HepG2 (cell line): Measurements from ENCODE around the gene RAC3. TPM values are rescaled to one million over a fixed set of nuclear protein-coding genes. Genes with fewer than 3 reads are reported as not detected.
A peak's percentile ranks its signal among the peaks of the same experiment; 100 is the strongest.

Experiments used
- DPF2 ChIP-seq: sonication (generic); formaldehyde crosslinking; IDR thresholded peaks from 2 replicates; pipeline ENCODE4 v1.4.0; 2020; ENCODE audit warnings: mild to moderate bottlenecking, low read depth, missing genetic modification reagents, borderline replicate concordance
- NFKBIZ ChIP-seq: IDR thresholded peaks from 2 replicates; pipeline ENCODE4 v1.6.1; 2018; ENCODE audit warnings: missing genetic modification reagents, missing compliant biosample characterization
- RBM22 ChIP-seq: fragments of 200-400 bp; formaldehyde crosslinking; optimal IDR thresholded peaks from 2 replicates; pipeline ENCODE3; 2017; ENCODE audit warnings: mild to moderate bottlenecking, low read length, moderate library complexity
- RNF2 ChIP-seq: fragments of 450-650 bp; conservative IDR thresholded peaks from 2 replicates; pipeline ENCODE4 v1.6.1; 2016; ENCODE audit warnings: low read depth
- STAG1 ChIP-seq: sonication (generic); formaldehyde crosslinking; IDR thresholded peaks from 2 replicates; pipeline ENCODE4 v1.4.0; 2020; ENCODE audit warnings: missing genetic modification reagents
- TOE1 ChIP-seq: sonication (generic); formaldehyde crosslinking; IDR thresholded peaks from 2 replicates; pipeline ENCODE4 v1.4.0; 2020; ENCODE audit warnings: mild to moderate bottlenecking, missing genetic modification reagents
- ZFP36L1 ChIP-seq: sonication (generic); formaldehyde crosslinking; IDR thresholded peaks from 2 replicates; pipeline ENCODE4 v1.8.0; 2022; ENCODE audit warnings: mild to moderate bottlenecking, missing genetic modification reagents, moderate library complexity
- ZNF343 ChIP-seq: sonication (generic); formaldehyde crosslinking; IDR thresholded peaks from 2 replicates; pipeline ENCODE4 v1.4.0; 2020; ENCODE audit warnings: mild to moderate bottlenecking, missing genetic modification reagents
- ZNF441 ChIP-seq: sonication (generic); formaldehyde crosslinking; IDR thresholded peaks from 2 replicates; pipeline ENCODE4 v1.7.0; 2021; ENCODE audit warnings: missing genetic modification reagents, borderline replicate concordance
- ZNF577 ChIP-seq: sonication (generic); formaldehyde crosslinking; IDR thresholded peaks from 2 replicates; pipeline ENCODE4 v1.4.0; 2020; ENCODE audit warnings: mild to moderate bottlenecking, low read depth, missing genetic modification reagents, borderline replicate concordance
- ZNF768 ChIP-seq: sonication (generic); formaldehyde crosslinking; IDR thresholded peaks from 2 replicates; pipeline ENCODE4 v1.4.0; 2020; ENCODE audit warnings: missing genetic modification reagents
- polyA plus RNA-seq, 8 experiments: library from polyadenylated mRNA; depleted of rRNA in 3 of 8; stranded (reverse) in 7 of 8; unstranded in 1 of 8; fragments of >200 nt; fragmentation: Illumina TruSeq in 4 of 8; extraction: Trizol in 4 of 8; gene quantifications; 2 replicates each; pipeline versions ENCODE4 v1.2.1 to v1.2.3, GENCODE V29; 2011 to 2016; ENCODE audit warnings: low read depth in 4 of 8, missing spikeins in 1 of 8, mixed read lengths in 1 of 8; ENCODE audit not compliant: insufficient read depth in 1 of 8
- total RNA-seq, 5 experiments: library from RNA; depleted of rRNA; stranded (reverse); fragments of >200 nt; fragmentation: Illumina TruSeq; extraction: Trizol; gene quantifications; 2 replicates each; pipeline ENCODE4 v1.2.3, GENCODE V29; 2016; ENCODE audit warnings: low read depth in 1 of 5
- TF ChIP-seq, protein P1 (sequence below): sonication (generic); formaldehyde crosslinking; IDR thresholded peaks from 2 replicates; pipeline ENCODE4 v1.4.0; 2020; ENCODE audit warnings: missing genetic modification reagents
- TF ChIP-seq, protein P2 (sequence below): sonication (generic); formaldehyde crosslinking; IDR thresholded peaks from 2 replicates; pipeline ENCODE4 v1.8.1; 2023; ENCODE audit warnings: mild to moderate bottlenecking, inconsistent platforms, moderate library complexity, missing genetic modification reagents, borderline replicate concordance
- TF ChIP-seq, protein P3 (sequence below): sonication (generic); formaldehyde crosslinking; IDR thresholded peaks from 2 replicates; pipeline ENCODE4 v1.4.0; 2020; ENCODE audit warnings: missing genetic modification reagents
- TF ChIP-seq, protein P4 (sequence below): sonication (generic); formaldehyde crosslinking; IDR thresholded peaks from 2 replicates; pipeline ENCODE4 v1.5.0; 2020; ENCODE audit warnings: mild to moderate bottlenecking, missing genetic modification reagents

RAC3 gene
- total and polyA plus RNA-seq, 2 of the 13 experiments (the other 11 are each of a cell fraction or from before 2014, with no cell fraction given), result 10.5 to 21.3 TPM

DNA sequence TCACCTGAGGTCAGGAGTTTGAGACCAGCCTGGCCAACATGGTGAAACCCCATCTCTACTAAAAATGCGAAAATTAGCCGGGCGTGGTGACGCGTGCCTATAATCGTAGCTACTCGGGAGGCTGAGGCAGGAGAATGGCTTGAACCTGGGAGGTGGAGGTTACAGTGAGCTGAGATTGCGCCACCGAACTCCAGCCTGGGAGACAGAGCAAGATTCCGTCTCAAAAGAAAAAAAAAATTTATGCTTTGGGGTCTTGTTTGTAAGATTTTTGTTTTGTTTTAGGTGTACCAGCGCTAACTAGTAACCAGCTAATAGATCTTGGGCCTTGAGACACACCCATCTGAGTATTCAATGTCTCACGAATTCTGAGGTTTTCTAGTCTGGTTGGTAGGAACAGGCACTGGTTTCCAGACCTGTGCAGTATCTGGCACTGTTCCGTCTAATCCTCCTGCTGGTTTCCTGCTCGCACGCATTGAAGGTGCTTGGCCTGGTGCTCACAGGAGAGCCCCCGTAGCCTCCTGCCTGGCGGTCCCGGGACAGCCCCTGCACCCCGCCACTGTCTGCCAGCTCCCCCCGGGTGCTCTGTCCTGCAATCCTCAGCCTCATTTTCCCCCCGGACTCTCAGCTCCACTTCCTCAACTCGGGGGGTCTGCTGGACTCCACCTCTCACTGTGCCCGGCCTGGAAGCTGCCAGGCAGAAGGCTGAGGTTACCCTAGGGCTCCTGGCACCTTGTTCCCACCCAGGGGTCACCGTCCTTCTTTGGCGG, 44.7 kb downstream of the RAC3 start (continued):
- TF ChIP-seq, protein P1, sequence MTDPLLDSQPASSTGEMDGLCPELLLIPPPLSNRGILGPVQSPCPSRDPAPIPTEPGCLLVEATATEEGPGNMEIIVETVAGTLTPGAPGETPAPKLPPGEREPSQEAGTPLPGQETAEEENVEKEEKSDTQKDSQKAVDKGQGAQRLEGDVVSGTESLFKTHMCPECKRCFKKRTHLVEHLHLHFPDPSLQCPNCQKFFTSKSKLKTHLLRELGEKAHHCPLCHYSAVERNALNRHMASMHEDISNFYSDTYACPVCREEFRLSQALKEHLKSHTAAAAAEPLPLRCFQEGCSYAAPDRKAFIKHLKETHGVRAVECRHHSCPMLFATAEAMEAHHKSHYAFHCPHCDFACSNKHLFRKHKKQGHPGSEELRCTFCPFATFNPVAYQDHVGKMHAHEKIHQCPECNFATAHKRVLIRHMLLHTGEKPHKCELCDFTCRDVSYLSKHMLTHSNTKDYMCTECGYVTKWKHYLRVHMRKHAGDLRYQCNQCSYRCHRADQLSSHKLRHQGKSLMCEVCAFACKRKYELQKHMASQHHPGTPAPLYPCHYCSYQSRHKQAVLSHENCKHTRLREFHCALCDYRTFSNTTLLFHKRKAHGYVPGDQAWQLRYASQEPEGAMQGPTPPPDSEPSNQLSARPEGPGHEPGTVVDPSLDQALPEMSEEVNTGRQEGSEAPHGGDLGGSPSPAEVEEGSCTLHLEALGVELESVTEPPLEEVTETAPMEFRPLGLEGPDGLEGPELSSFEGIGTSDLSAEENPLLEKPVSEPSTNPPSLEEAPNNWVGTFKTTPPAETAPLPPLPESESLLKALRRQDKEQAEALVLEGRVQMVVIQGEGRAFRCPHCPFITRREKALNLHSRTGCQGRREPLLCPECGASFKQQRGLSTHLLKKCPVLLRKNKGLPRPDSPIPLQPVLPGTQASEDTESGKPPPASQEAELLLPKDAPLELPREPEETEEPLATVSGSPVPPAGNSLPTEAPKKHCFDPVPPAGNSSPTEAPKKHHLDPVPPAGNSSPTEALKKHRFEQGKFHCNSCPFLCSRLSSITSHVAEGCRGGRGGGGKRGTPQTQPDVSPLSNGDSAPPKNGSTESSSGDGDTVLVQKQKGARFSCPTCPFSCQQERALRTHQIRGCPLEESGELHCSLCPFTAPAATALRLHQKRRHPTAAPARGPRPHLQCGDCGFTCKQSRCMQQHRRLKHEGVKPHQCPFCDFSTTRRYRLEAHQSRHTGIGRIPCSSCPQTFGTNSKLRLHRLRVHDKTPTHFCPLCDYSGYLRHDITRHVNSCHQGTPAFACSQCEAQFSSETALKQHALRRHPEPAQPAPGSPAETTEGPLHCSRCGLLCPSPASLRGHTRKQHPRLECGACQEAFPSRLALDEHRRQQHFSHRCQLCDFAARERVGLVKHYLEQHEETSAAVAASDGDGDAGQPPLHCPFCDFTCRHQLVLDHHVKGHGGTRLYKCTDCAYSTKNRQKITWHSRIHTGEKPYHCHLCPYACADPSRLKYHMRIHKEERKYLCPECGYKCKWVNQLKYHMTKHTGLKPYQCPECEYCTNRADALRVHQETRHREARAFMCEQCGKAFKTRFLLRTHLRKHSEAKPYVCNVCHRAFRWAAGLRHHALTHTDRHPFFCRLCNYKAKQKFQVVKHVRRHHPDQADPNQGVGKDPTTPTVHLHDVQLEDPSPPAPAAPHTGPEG (CRISPR knock-in tag), result 0 out of 2 replicates have a peak, but pooled peaks have one; percentile 53
- TF ChIP-seq ZNF577 (no peak), DPF2 (no peak), ZFP36L1 (CRISPR knock-in tag) (0 out of 2 replicates have a peak, but pooled peaks have one; percentile 34), ZNF343 (peak; percentile 56; the same call in 1 of the 2 replicates), ZNF441 (CRISPR knock-in tag) (peak; percentile 91), STAG1 (CRISPR knock-in tag) (no peak), RBM22 (peak; percentile 96), ZNF768 (CRISPR knock-in tag) (peak; percentile 63; the same call in 1 of the 2 replicates), NFKBIZ (no peak), TOE1 (CRISPR knock-in tag) (no peak), RNF2 (no peak)
- TF ChIP-seq, protein P2, sequence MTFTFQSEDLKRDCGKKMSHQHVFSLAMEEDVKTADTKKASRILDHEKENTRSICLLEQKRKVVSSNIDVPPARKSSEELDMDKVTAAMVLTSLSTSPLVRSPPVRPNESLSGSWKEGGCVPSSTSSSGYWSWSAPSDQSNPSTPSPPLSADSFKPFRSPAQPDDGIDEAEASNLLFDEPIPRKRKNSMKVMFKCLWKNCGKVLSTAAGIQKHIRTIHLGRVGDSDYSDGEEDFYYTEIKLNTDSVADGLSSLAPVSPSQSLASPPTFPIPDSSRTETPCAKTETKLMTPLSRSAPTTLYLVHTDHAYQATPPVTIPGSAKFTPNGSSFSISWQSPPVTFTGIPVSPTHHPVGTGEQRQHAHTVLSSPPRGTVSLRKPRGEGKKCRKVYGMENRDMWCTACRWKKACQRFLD (CRISPR knock-in tag), result peak; percentile 63; the same call in 1 of the 2 replicates
- TF ChIP-seq, protein P3, sequence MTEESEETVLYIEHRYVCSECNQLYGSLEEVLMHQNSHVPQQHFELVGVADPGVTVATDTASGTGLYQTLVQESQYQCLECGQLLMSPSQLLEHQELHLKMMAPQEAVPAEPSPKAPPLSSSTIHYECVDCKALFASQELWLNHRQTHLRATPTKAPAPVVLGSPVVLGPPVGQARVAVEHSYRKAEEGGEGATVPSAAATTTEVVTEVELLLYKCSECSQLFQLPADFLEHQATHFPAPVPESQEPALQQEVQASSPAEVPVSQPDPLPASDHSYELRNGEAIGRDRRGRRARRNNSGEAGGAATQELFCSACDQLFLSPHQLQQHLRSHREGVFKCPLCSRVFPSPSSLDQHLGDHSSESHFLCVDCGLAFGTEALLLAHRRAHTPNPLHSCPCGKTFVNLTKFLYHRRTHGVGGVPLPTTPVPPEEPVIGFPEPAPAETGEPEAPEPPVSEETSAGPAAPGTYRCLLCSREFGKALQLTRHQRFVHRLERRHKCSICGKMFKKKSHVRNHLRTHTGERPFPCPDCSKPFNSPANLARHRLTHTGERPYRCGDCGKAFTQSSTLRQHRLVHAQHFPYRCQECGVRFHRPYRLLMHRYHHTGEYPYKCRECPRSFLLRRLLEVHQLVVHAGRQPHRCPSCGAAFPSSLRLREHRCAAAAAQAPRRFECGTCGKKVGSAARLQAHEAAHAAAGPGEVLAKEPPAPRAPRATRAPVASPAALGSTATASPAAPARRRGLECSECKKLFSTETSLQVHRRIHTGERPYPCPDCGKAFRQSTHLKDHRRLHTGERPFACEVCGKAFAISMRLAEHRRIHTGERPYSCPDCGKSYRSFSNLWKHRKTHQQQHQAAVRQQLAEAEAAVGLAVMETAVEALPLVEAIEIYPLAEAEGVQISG (CRISPR knock-in tag), result peak; percentile 38; the same call in 1 of the 2 replicates
- TF ChIP-seq, protein P4, sequence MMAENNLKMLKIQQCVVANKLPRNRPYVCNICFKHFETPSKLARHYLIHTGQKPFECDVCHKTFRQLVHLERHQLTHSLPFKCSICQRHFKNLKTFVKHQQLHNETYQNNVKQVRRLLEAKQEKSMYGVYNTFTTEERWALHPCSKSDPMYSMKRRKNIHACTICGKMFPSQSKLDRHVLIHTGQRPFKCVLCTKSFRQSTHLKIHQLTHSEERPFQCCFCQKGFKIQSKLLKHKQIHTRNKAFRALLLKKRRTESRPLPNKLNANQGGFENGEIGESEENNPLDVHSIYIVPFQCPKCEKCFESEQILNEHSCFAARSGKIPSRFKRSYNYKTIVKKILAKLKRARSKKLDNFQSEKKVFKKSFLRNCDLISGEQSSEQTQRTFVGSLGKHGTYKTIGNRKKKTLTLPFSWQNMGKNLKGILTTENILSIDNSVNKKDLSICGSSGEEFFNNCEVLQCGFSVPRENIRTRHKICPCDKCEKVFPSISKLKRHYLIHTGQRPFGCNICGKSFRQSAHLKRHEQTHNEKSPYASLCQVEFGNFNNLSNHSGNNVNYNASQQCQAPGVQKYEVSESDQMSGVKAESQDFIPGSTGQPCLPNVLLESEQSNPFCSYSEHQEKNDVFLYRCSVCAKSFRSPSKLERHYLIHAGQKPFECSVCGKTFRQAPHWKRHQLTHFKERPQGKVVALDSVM, result peak; percentile 66; the same call in 1 of the 2 replicates
